LNCaP clone FGC (cell line): ENCODE measurements around the gene MYL3.

Experiments
- DNase-seq: peaks from one replicate; pipeline ENCODE4 v3.0.0-alpha.2; 2011; ENCODE audit warnings: low read depth
- H3K4me3 ChIP-seq: 2 replicates; pipeline ENCODE4 v1.5.1; 2011; ENCODE audit warnings: mild to moderate bottlenecking, low read depth, low read length, control low read depth
- CTCF ChIP-seq: IDR thresholded peaks from 2 replicates; pipeline ENCODE4 v1.5.1; 2012; ENCODE audit warnings: mild to moderate bottlenecking; ENCODE audit not compliant: control insufficient read depth, insufficient read depth; ENCODE audit errors: extremely low read depth

Gene MYL3

GRCh38 chr3:46866032-46866595 lies 2.9 kb upstream of the MYL3 start:
- no peak for TF ChIP-seq CTCF
- H3K4me3 ChIP-seq: no peak overlapping the region
- no peak for DNase-seq

DNA sequence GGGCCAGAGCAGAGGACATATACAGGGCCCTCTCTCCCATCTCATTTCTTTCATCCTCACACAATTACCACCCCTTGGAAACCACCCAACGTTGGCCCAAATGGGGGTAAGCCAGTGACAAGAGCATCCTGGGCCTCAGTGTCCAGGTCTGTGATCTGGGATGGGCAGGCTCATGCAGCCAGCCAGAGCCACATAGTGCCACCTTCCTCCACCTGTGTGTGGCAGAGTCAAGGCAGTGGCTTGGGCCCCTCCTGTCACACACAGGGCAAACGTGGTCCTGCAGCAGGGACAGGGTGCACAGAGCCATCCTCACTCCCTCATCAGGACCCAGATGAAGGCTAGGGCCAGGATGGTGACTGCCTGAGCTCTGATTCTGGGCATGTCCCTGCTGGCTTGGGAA lies 2.3 kb upstream of the MYL3 start:
- DNase-seq: no peak
- no peak for TF ChIP-seq CTCF

GRCh38 chr3:46865031-46865507 lies 1.8 kb upstream of the MYL3 start:
- TF ChIP-seq CTCF: no peak
- no peak for DNase-seq
- H3K4me3 ChIP-seq: no peak overlapping the region

More for the DNA sequence above, 2.3 kb upstream of the MYL3 start:
- H3K4me3 ChIP-seq: no peak overlapping the region

DNA sequence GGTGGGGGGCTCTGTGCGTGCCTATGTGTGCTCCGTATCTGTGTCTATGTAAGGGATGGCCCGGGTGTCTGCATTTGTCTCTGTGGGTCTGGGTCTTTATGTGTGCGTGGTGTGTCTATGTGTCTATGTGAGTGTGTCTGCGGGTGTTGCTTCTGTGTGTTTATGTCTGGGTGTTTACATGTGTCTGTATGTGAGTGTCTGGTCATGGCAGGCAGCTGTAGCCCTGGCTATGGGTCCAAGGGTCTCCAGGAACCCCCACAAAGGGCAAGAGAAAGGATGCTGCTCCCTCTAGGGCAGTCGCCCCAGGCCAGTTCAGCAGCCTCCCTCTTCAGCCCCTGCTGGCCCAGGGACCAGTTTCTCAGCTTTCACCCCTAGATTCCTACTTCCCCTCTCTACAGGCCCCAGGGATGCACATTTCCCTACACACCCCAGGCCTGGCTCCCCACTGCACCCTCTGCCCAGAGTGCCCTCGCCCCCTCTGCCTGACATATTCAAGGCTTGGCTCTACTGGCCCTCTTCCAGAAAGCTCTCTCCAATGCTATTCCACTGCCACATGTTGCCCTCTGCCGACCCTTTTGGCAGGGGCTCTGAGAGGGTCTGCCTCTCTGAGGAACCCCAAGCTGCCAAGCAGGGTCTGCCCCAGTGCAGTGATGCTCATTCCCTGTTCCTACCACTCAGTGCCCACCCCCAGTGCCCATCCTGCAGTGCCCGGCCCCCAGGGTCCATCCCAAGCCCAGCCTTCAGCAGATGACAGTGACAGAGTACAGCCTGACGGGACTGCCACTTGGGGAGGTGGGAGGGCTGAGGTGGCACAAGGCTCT lies 1.0 kb upstream of the MYL3 start:
- TF ChIP-seq CTCF: no peak
- no peak for DNase-seq
- no peak overlapping the region for H3K4me3 ChIP-seq

GRCh38 chr3:46862369-46863025 lies 747 bp downstream of the MYL3 start:
- TF ChIP-seq CTCF: no peak
- DNase-seq: no peak
- no peak overlapping the region for H3K4me3 ChIP-seq

- no peak overlapping the region for H3K4me3 ChIP-seq
- TF ChIP-seq CTCF: no peak
- no peak for DNase-seq
These were observed 1.5 kb downstream of the MYL3 start for GRCh38 chr3:46861605-46862368.
